ENCODE measurements around the gene FEN1.

The FEN1 gene

DNA sequence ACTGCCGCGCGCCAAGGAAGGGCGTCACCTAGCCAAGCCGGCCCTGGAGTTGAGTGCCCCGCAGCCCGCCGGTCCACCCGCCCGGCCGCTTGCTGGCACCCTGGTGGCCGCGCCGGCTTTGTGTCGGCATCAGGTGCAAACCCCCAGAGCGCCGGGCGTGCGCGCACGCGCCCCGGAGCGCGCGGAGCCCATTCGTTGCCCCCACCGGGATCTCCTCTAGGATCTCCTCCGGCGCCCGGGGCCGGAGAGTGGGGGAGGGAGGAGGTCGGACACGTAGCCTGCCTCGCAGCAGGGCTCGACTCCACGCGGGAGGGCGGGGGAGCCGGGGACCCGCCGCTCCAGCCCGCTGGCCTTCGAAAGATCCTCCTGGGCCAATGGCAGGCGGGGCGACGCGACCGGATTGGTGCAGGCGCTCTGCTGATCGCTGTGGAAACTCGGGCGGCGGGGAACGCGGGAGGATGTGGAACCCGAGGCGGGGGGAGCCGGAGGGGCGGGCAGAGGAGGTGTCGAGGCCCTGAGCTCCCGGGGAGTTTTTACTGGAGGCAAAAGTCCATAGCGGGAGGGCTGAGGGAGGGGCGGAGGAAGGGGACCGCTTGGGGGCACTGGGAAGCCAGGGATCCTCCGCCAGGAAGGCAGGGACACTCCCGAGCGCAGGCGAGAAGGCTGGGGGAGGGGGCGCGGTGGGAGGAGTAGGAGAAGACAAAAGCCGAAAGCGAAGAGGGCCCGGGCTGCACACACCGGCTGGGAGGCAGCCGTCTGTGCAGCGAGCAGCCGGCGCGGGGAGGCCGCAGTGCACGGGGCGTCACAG, 35.1 kb downstream of the FEN1 start, which contains the start of gene FADS2:
Gene FADS2, plus strand, starts transcription at position 730 of the 808 bp plus-strand sequence. CDS start 91 bp downstream, outside the sequence.
- DNase-seq = peak; percentile 98

DNA sequence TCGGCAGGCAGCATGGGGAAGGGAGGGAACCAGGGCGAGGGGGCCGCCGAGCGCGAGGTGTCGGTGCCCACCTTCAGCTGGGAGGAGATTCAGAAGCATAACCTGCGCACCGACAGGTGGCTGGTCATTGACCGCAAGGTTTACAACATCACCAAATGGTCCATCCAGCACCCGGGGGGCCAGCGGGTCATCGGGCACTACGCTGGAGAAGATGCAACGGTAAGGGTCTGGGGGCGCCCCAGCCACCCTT, 35.6 kb downstream of the FEN1 start:
- DNase-seq = no peak

DNA sequence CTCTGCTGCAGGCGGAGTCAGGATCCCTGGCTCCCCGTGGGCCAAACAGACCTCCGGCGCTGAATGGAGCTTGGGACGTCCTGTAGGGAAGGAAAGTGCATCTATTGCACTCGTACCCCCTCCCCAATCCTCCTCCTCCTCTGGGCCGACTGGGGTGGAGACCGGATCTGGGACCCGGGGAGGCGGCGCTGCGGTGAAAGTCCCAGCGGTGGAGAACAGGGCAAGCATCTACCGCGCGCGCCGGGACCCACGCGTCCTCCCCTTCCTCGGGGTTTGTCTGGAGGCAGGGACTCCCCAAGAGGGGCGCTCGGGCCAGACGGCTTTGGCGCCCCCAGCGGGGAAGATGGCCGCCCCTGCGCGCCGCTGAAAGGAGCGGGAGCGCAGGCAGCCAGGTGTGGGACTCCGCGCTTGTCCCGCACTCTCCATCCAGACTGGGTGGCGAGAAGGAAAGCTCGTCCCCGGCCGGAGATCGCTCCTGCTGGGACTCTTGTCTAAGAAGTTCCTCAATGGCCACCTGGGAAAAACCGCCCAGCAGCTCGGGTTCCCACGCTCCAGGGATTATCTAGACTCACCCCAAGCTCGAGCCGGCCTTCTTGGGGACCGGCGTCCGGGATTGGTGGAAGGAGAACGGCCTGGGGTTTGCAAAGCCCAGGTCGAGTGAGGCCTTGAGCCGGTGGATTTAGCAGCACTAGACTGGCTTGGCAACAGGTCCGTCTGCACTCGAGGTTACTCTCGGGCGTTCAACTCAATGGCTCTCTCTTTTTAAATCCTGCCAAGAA, 36.1 kb downstream of the FEN1 start:
- DNase-seq = peak; percentile 73

DNA sequence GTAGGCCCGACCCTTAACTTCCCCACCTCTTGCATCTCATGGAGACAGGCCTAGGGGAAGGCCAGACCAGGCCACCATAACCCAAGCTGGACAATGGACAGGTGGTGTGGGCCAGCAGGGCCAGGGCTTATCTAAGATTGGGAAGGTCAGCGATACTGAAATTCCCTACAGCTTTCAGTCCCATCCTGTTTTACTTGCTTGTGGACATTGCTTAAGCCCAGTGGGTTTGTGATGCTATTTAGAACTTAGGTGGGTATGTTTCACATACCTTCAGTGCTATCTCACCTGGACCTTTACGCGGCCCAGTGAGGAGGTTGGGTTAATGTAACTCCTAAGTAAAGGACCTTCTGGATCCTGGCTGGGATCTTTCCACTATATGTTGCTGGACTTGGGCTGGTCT, 37.1 kb downstream of the FEN1 start:
- DNase-seq = no peak

DNA sequence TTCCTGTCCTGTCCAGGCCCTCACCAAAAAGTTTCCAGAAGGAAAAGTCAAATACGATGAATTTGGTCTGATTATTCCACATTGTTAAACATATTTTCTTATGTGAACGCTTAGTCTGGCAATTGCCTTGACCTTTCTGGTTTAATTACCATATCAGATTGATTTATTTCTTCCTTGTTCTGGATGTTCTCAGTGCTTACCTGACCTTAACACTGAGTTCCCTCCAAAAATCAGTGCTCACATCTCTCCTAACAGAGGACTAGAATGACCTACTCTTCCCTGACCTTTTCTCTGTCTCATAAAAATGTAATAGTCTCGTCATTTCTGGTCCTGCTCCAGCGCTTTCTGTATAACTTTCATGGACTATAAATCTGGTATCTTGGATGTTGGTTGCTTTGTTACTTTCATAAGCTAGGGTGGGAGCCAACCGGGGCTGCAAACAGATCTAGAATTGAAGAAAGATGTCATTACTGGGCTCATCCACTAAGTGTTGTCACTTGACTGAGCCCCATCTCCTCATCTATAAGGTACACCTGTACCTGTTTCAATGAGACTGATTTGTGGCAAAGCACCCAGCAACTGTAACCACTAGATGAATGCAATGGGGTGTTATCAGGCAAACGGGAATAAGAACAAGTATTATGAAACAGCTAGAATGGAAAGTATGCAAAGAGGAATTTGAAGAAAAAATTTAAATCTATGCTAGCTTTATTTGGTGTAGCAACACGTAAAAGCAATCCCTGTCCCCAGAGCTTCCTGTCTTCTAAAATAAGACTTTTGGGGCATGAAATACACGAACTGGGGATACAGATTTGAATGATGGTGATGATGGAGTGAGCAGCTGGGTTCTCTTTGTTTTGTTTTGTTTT, 37.8 kb downstream of the FEN1 start:
- DNase-seq = no peak

DNA sequence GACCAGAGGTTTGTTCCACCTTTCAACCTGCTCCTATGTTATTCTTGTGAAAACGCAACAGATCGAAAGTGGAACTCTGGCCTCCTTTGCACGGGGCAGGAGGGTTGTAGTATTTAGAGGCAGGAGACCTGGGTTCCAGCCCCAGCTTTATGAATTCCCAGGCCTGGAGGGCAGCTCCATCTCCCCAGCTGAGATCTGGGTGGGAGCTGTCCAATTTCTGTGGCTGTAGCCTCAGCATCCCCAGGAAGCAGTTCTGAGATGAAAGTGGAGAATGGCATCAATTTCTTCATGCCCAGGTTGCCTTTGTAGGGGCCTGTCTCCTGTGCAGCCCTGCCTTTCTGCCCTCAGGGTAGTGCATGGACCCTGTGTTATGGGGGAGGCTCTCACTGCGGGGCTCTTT, 39.5 kb downstream of the FEN1 start:
- no peak for DNase-seq

DNA sequence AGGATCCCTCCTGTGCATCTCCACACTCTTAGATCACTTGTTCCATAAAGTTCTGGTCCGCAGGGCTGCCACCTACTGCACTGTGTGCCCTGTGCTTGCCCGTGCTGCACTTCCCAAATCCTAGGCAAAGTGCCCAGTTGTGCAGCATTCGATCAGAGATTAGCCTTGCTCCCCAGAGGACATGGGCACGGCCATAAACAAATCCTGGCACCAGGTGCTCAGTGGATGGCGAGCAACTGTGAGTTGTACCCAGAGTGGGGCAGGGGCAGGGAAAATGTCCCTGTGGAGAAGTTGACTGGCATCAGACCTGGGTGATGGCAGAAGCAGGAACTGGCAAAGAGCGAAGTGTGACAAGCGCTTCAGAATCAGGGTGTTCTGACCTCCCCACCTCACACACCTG, 40.0 kb downstream of the FEN1 start:
- no peak for DNase-seq

DNA sequence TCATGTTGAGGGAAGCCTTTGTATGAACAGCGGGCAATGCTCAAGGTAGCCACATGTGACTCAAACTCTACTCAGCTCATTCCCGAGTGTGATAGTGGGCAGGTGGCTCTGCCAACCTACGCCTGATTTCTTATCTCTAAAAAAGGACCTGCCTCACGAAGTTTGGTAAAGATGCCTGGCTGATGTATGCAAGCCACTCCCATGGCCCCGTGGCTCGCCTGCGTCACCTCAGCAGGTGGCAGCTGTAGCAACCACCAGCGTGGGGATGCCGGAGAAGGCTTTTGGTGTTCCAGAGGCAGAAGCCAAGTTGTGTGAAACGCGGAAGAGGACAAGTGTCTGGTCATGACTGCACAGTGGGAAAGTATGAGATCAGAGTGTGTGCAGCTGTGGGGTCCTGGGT, 40.8 kb downstream of the FEN1 start:
- DNase-seq = no peak

DNA sequence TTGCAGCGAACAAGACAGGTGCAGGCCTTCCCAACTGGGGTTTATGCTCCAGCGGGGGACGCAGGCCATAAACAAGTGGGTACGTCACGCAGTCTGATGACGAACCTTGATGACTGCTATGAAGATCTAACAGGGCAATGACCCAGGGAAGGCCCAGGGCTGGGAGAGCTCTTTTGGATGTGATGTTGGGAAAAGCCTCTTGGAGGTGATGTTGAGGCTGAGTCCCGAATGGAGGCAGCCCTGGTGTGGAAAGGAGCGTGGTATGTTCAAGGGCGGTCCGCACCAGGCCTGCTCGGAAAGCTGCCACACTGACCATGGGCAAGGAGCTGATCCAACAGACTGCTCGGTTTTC, 41.2 kb downstream of the FEN1 start:
- no peak for DNase-seq

DNA sequence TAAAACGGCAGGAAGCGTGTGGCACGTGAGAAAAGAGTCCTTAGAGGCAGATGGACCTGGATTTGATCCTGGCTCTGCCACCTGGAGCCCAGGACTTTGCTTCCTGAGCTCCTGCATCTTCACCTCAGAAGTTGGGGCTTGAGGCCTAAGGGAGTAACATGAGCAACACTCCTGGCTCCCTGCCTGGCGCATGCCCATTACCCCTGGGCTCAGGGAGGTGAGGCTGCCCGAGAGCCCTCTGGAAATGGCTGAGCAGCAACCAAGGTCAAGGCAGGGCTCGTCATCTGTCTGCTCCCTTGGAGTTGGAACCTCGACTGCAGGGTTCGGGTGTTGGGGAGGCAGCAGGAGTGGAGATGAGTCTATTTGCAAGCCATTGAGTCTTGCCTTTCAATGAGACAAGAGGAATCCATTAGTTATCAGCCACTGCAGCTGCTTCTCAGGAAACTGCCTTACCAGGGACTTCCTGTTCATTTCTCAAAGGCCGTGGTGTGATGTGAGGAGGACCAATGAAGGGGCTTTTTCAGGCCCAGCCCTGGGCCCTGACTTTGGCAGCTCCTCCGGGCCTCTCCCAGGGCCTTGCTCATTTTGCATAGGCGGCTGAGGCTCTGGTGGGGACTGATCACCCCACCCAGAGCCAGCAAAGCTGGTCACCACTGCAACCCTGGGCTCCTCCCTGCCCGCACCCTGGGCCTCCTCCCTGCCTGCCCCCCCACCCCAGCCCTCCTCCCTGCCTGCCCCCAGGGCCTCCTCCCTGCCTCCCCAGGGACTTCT, 41.8 kb downstream of the FEN1 start:
- DNase-seq = no peak

DNA sequence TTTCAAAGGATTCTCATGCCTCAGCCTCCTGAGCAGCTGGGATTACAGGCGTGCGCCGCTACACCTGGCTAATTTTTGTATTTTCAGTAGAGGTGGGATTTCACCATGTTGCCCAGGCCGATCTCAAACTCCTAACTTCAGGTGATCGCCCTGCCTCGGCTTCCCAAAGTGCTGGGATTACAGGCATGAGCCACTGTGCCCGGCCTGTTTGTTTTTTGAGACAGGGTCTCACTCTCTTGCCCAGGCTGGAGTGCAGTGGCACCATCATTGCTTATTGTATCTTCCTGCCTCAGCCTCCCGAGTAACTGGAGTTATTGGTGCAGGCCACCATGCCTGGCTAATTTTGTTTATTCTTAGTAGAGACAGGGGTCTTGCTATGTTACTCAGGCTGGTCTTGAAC, 43.5 kb downstream of the FEN1 start:
- DNase-seq = no peak

DNA sequence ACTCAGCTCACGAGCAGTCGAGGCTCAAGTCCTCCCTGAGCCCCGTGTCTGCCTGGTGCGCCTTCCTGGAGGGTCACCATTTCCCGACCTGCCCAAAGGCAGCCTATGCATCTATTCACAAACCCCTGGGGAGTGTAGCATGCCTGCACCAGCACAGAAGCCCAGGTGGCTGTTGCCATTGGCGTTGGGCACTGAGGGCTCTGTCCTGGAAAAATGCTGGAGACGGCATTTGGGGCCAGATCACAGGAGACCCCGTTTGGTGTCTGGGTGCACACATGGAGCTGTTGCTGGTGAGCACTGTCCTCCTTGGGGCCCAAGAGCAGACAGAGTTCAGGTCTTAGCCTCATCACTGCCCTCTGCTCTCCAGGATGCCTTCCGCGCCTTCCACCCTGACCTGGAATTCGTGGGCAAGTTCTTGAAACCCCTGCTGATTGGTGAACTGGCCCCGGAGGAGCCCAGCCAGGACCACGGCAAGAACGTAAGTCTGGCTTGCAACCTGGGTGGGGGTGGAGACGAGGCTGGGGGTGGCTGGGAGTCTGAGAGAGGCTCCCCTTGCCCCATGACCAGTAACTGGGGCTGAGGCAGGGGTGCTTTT, 44.8 kb downstream of the FEN1 start:
- DNase-seq = no peak

DNA sequence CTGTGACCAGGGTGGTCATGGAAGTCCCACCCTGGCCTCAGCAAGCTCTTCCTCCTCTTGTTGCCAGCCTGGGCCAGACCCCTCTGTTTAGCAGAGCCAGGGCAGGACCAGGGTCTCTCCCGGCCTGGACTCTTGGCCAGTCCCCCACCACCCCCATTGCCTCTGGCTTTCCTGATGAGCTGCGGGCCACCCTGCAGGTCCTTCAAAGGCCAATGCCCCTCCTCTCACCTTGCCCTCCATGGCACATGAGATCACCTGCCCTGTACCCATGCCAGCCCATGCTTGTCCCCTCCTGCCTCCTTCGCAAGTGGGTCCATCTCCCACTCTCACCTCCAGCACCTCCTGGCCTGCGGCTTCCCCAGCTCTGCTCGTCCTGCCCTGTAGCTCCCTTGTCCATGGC, 45.8 kb downstream of the FEN1 start:
- DNase-seq = no peak

DNA sequence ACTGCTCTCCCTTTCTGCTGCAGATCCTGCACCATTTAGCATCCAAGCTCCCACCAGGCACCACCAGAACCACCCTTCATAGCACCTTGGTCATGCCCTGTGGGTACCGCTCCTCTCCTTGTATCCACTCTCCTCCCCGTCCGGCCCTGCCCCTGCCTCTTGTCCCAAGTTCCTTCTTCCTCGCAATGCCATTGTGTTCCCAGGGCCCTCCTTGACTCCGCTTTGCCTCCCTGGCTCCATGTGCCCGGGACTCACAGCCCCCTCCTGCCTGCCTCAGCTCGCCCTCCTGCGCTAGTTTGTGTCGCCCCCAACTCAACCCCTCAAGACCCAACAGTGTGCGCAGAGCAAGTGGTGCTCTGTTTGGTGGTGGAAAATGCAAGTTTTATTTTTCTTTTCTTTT, 46.2 kb downstream of the FEN1 start:
- no peak for DNase-seq

DNA sequence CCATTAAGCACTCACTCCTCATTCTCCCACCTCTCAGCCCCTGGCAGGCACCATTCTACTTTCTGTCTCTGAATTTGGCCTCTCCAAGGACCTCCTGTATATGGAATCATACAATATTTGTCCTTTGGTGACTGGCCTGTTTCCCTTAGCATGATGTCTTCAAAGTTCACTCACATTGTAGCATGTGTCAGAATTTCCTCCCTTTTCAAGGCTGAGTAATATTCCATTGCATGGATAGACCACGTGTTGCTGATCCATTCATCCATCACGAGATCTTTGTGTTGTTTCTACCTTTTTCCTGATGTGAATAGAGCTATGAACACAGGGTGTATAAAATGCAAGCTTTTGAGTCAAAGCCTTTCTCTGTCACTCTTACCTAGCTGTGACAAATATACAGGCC, 47.0 kb downstream of the FEN1 start:
- no peak for DNase-seq

DNA sequence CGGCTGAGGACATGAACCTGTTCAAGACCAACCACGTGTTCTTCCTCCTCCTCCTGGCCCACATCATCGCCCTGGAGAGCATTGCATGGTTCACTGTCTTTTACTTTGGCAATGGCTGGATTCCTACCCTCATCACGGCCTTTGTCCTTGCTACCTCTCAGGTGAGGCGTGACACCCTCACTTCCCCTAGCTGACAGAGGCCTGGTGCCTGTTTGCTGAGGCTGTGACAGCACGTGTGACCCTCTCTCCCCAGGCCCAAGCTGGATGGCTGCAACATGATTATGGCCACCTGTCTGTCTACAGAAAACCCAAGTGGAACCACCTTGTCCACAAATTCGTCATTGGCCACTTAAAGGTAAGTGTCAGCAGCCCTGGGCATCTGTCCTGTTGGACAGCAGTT, 47.7 kb downstream of the FEN1 start:
- no peak for DNase-seq

DNA sequence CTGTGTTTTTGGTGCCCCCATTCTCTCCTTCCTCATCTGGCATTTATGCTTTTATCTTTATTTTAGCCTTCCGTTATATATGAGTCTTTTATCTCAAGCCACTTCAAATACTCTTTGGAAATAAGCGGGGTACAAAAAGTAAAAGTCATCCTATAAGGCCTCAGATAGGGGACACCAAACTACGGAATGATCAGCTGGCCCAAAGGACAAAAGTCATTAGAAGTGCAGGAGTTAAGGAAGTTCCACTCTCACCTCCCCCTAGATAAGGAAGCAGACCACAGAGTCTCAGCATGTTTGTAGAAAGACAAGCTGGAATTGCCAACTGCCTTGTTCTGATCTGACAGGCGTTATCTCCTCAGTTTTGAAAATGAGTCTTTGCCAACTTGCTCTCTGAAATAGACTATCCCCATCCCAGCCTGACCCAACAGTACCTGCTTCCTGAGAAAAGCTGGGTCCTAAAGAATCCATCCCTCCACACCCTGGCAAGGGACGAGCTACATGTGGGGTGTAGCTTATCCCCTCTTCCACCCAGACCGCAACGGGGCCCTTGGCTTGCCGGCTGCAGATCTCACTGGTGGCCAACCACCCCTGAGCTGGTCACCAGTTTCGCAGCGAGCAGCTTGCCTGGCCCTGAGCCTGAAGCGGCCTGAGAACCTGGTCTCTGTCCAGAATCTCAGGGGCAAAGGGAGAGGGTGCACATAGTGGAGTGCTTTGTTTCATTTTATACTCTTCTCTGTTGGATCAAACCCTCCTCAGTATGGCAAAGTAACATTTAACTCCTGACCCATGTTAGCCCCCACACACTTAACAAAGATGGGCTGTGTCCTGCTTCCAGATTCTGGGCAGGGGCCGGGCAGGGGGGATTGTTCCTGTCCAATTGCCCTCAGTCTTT, 49.2 kb downstream of the FEN1 start:
- no peak for DNase-seq

DNA sequence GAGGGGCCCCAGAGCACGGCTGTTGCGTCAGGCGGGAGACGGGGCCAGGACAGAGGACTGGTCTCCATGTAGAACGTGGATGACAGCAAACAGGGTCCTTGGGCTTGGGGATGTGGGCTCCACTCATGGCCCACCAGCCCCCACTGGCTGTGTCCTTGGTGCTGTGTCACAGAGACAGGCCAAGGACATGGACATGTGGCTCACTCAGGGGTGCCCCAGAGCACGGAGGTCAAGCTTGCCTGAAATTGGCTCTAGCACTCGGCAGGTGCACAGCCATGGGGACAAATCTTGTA, 49.8 kb downstream of the FEN1 start:
- DNase-seq = no peak

DNA sequence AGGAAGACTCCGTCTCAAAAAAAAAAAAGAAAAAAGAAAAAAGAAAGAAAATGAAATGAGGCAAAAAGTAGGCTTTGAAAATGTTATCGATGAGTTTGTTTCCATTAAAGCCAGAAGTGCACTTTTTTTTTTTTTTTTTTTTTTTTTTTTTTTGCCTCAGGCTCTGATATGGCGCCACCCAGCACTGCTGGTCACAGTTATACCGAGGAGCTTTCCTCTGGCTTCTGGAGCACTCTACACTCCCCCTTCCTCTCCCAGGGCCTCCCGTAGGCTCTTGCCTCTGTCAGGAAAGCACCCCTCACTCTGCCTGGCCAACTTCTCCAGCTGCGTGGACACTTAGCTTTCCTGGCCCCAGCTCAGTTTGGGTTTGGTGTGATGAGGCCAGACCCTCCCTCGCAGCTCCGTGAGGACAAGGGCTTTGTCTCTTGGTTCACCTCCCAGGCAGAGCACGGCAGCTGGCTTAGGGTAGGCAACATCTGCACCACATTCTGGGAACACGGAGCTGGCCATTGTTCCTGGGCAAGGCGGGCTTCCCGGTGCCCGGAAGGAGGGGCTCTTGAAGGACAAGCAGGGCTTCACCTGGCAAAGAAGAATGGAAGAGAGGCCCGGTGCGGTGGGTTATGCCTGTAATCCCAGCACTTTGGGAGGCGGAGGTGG, 52.3 kb downstream of the FEN1 start:
- DNase-seq = no peak

DNA sequence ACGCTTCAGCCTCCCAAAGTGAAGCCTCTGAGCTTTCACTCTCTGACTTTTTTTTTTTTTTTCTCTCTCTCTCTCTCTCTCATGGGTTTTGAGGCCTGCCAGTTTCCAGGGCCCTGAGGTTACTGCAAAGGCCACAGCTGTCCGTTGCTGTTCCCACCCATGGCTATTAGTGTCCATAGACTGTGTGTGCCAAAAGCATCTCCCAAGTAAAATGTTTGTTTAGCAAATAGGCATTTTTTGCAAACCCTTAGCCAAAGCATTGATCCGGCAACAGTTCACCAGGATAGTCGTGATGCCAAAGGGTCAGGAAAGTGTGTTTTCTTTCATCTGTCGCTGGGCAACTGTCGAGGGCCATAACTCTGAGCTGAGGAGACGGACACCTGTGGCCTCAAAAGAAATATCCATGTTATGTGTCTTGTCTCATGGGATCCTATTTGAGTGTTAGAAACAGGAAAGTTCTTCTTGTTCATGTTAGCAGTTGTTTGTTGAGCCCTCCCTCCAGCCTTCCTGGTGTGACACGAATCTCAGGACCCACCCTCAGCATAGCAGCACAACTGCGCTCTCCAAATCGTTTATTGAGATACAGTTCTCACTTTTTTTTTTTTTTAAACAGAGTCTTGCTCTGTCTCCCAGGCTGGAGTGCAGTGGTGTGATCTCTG, 53.8 kb downstream of the FEN1 start:
- DNase-seq = no peak
